PFSK-1 (cell line): ENCODE results near the gene INPP5A.

ENCODE experiments used
- POLR2AphosphoS5 ChIP-seq: IDR thresholded peaks from 2 replicates; pipeline ENCODE4 v1.6.1; 2012; ENCODE audit warnings: low read depth, mild to moderate bottlenecking, control low read depth, low read length, moderate library complexity
- SIN3A ChIP-seq: IDR thresholded peaks from 2 replicates; pipeline ENCODE4 v1.6.1; 2012; ENCODE audit warnings: mild to moderate bottlenecking, low read length, moderate library complexity, borderline replicate concordance; ENCODE audit not compliant: insufficient read depth
- TAF1 ChIP-seq: IDR thresholded peaks from 2 replicates; pipeline ENCODE4 v1.6.1; 2012; ENCODE audit warnings: low read length, control low read depth, borderline replicate concordance; ENCODE audit not compliant: insufficient read depth
- TF ChIP-seq, protein P1 (sequence below), 2 experiments: IDR thresholded peaks; 2 replicates each; pipeline versions ENCODE4 v1.6.1 to v1.8.0; 2011 to 2012; ENCODE audit warnings: low read depth in 2 of 2, low read length in 2 of 2, control low read depth in 1 of 2, inconsistent platforms in 1 of 2, mild to moderate bottlenecking in 1 of 2, moderate library complexity in 1 of 2; ENCODE audit not compliant: insufficient read depth in 1 of 2

DNA sequence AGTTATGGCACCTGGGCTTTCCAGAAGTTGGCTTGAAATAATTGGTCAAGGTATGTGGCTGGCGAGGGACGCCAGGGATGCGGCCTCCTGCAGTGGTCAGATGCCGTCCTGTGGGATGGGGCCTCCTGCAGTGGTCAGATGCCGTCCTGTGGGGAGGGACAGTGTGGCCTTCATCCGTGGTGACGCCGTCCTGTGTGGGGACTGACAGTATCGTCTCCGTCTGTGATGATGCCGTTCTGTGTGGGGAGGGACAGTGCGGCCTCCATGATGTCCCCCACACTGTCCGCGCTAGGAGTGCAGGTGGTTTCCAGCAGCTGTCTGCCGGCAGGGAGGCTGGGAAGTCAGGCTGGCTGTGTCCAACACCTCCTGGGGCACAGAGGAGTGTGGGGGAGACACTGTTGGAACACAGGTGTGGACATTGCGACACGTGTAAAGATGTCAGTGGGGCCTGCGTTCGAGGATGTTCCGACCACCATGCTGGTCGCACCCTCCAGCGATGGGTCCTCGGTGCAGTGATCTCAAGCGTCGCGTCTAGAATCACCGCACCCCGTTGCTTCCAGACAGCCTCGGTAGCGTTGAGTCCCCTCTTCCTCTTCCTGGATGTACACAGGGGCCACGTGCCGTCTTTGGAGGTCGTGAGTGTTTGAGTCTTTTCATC, 52.6 kb downstream of the INPP5A start:
- TF ChIP-seq TAF1 (no peak), POLR2AphosphoS5 (no peak), SIN3A (no peak)
- TF ChIP-seq, protein P1, sequence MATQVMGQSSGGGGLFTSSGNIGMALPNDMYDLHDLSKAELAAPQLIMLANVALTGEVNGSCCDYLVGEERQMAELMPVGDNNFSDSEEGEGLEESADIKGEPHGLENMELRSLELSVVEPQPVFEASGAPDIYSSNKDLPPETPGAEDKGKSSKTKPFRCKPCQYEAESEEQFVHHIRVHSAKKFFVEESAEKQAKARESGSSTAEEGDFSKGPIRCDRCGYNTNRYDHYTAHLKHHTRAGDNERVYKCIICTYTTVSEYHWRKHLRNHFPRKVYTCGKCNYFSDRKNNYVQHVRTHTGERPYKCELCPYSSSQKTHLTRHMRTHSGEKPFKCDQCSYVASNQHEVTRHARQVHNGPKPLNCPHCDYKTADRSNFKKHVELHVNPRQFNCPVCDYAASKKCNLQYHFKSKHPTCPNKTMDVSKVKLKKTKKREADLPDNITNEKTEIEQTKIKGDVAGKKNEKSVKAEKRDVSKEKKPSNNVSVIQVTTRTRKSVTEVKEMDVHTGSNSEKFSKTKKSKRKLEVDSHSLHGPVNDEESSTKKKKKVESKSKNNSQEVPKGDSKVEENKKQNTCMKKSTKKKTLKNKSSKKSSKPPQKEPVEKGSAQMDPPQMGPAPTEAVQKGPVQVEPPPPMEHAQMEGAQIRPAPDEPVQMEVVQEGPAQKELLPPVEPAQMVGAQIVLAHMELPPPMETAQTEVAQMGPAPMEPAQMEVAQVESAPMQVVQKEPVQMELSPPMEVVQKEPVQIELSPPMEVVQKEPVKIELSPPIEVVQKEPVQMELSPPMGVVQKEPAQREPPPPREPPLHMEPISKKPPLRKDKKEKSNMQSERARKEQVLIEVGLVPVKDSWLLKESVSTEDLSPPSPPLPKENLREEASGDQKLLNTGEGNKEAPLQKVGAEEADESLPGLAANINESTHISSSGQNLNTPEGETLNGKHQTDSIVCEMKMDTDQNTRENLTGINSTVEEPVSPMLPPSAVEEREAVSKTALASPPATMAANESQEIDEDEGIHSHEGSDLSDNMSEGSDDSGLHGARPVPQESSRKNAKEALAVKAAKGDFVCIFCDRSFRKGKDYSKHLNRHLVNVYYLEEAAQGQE (IDR thresholded peaks at IDR 0.05; ENCODE audit: insufficient read depth in 1 of 2, low read depth in 2 of 2, low read length in 2 of 2) = no peak
